ENCODE results near the gene CSF1.
"Not testable (repeated sequence)": the region's sequence is repeated elsewhere in the genome, so short reads cannot be mapped to it uniquely, and the experiment has no call there.

The CSF1 gene

GRCh38 chr1:109950509-109950908, 39.9 kb downstream of the CSF1 start:
- TF ChIP-seq, protein P1, sequence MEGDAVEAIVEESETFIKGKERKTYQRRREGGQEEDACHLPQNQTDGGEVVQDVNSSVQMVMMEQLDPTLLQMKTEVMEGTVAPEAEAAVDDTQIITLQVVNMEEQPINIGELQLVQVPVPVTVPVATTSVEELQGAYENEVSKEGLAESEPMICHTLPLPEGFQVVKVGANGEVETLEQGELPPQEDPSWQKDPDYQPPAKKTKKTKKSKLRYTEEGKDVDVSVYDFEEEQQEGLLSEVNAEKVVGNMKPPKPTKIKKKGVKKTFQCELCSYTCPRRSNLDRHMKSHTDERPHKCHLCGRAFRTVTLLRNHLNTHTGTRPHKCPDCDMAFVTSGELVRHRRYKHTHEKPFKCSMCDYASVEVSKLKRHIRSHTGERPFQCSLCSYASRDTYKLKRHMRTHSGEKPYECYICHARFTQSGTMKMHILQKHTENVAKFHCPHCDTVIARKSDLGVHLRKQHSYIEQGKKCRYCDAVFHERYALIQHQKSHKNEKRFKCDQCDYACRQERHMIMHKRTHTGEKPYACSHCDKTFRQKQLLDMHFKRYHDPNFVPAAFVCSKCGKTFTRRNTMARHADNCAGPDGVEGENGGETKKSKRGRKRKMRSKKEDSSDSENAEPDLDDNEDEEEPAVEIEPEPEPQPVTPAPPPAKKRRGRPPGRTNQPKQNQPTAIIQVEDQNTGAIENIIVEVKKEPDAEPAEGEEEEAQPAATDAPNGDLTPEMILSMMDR (IDR thresholded peaks at IDR 0.05; ENCODE audit: low read depth, low read length, missing control alignments): no peak
- DNase-seq (ENCODE audit: low read depth): no peak
- no peak overlapping the region for H3K4me3 ChIP-seq (ENCODE audit: low read depth, low read length)

DNA sequence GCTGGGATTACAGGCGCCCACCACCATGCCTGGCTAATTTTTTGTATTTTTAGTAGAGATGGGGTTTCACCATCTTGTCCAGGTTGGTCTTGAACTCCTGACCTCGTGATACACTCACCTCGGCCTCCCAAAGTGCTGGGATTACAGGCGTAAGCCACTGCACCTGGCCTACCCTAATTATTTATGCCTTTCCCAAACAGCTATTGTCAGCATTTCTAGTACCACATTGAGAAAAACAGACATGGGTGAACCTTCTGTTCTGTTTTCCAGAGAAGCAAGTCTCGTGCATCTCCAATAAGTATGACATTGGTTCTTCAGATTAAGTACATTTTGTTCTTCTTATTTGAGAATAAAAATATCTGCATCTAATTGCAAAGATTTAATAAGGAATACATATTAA, 40.9 kb downstream of the CSF1 start:
- DNase-seq (ENCODE audit: low read depth); H3K4me3 ChIP-seq (ENCODE audit: low read depth, low read length): not testable (repeated sequence)

GRCh38 chr1:109954041-109954512, 43.4 kb downstream of the CSF1 start:
- TF ChIP-seq, protein P1 (IDR thresholded peaks at IDR 0.05; ENCODE audit: low read depth, low read length, missing control alignments): no peak
- H3K4me3 ChIP-seq (ENCODE audit: low read depth, low read length): no peak overlapping the region
- DNase-seq (ENCODE audit: low read depth): no peak

- DNase-seq (ENCODE audit: low read depth): no peak
- TF ChIP-seq, protein P1 (IDR thresholded peaks at IDR 0.05; ENCODE audit: low read depth, low read length, missing control alignments): no peak
- no peak overlapping the region for H3K4me3 ChIP-seq (ENCODE audit: low read depth, low read length)
These were observed 49.0 kb downstream of the CSF1 start for GRCh38 chr1:109959632-109959973.

DNA sequence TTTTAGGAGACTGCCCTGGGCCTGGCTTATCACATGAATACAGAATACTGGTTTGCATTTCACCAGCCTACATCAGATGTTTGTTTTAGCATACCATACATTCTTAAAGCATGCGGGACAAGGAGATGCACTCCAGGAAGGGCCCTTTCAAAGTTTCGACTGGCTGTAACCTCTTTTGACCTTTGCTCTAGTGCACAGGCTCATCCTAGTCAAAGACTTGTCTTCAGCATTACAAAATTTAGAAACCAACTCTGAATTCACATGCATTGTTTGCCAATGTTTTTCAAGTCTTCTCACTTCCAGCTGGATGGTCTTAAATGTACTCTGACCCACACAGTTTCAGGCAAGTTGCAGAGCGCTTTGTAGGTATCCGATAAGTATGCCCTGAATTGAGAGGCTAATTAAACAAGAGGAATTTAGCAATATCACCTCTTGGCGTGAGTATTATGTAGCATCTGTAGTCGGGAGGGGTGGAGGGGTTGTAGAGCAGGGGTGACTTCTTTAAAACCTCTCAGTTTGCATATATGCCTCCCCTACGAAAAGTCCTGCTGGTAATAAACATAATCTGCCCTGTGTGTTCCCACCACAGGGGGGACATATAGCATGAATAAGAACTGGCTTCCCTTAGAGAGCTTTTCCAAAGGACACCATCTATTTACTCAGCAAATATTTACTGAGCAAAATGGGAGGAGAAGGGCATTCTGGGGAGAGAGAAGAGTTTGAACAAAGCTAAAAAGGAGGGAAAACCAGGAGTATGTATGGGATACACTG, 49.5 kb downstream of the CSF1 start:
- TF ChIP-seq, protein P1 (IDR thresholded peaks at IDR 0.05; ENCODE audit: low read depth, low read length, missing control alignments): no peak
- no peak overlapping the region for H3K4me3 ChIP-seq (ENCODE audit: low read depth, low read length)
- no peak for DNase-seq (ENCODE audit: low read depth)

DNA sequence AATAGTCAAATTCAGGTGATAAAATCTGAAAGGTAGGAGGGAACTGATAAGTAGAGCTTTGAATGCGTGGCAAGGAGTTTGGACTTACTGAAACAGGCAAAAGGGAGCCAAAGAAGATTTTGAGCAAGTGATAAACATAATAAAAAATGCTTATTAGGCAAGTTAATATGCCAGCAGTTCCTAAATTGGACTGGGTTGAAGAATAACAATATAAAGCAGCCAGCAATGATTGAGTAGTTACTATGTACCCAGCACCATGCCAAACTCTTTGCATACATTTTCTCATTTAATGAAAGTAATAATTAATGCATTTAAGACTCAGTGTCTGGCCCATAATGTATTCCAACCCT, 50.1 kb downstream of the CSF1 start:
- TF ChIP-seq, protein P1 (IDR thresholded peaks at IDR 0.05; ENCODE audit: low read depth, low read length, missing control alignments): no peak
- DNase-seq (ENCODE audit: low read depth): no peak
- no peak overlapping the region for H3K4me3 ChIP-seq (ENCODE audit: low read depth, low read length)

GRCh38 chr1:109963864-109964263, 53.2 kb downstream of the CSF1 start:
- TF ChIP-seq, protein P1 (IDR thresholded peaks at IDR 0.05; ENCODE audit: low read depth, low read length, missing control alignments): no peak
- no peak for DNase-seq (ENCODE audit: low read depth)
- H3K4me3 ChIP-seq (ENCODE audit: low read depth, low read length): no peak overlapping the region

All from GM12864 (cell line).